ENCODE measurements around the gene UNC79. TPM values are rescaled to one million over a fixed set of nuclear protein-coding genes. Genes with fewer than 3 reads are reported as not detected.

Gene UNC79
- total RNA-seq, 4 donors from 2014 or later = 0.30 TPM; not detected in 3

DNA sequence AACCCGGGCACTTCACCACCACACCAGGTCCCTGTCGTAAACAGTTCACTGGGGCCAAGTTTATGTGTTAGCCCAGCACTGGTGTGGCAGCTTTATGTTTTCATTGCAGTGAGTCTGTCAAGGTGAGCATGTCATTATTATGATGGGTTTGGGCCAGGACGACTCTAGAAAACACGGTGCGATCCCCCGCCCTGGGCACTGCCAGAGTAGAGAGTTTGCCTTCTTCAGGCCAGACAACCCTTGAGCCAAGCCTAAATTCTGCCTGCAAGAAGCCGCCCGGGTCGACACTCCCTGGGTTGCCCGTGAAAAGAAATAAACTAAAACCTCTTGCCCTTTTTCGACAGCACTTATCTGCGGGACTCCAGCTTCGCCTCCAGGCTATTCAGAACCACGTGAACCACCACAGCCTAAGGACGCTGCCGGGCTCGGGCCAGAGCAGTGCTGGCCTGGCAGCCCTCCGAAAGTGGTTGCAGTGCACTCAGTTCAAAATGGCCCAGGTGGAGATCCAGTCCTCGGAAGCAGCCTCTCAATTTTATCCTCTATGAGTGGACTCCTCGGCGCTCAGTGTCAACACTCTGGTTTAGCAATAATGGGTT, 275.7 kb downstream of the UNC79 start:
- no peak overlapping the region for H3K4me3 ChIP-seq
- H3K36me3 ChIP-seq = no peaks in the 10 kb centered on the region
- TF ChIP-seq POLR2A (IDR thresholded peaks at IDR 0.05) (no peak), POLR2AphosphoS5 (IDR thresholded peaks at IDR 0.05) (no peak)
- TF ChIP-seq, protein P1, sequence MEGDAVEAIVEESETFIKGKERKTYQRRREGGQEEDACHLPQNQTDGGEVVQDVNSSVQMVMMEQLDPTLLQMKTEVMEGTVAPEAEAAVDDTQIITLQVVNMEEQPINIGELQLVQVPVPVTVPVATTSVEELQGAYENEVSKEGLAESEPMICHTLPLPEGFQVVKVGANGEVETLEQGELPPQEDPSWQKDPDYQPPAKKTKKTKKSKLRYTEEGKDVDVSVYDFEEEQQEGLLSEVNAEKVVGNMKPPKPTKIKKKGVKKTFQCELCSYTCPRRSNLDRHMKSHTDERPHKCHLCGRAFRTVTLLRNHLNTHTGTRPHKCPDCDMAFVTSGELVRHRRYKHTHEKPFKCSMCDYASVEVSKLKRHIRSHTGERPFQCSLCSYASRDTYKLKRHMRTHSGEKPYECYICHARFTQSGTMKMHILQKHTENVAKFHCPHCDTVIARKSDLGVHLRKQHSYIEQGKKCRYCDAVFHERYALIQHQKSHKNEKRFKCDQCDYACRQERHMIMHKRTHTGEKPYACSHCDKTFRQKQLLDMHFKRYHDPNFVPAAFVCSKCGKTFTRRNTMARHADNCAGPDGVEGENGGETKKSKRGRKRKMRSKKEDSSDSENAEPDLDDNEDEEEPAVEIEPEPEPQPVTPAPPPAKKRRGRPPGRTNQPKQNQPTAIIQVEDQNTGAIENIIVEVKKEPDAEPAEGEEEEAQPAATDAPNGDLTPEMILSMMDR (IDR thresholded peaks at IDR 0.05) = no peak
- H3K27me3 ChIP-seq = no peaks in the 10 kb centered on the region
- no peak overlapping the region for H3K27ac ChIP-seq
- WGBS = 88% methylated on average over 21 of the region's 21 CpGs
- no peaks in the 10 kb centered on the region for H3K4me1 ChIP-seq
- no peaks in the 10 kb centered on the region for H3K9me3 ChIP-seq
- DNase-seq (ENCODE audit: low spot score in 2 of 2) = no peak

DNA sequence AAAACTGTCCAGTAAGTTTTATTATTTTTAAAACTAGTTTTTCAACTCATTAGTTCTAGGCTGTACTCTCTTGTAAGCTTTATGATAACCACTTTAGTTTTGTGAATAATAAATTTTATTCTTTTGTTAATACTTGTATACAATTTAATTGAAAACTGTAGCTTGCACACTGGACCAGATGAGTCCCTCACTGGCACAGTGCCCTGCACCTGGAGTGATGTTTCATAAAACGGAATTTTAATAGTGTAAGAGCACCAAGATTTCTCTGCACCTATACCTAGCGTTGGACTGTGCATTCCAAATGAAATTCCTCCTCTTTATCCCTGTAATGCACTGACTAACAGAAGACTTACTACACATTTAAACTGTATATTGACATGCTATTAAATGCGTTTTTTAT, 276.7 kb downstream of the UNC79 start:
- 53% methylated on average over 3 of the region's 3 CpGs for WGBS
- DNase-seq (ENCODE audit: low spot score in 2 of 2) = no peak
- TF ChIP-seq EP300 (IDR thresholded peaks at IDR 0.05) (no peak), POLR2A (IDR thresholded peaks at IDR 0.05) (no peak), POLR2AphosphoS5 (IDR thresholded peaks at IDR 0.05) (no peak)
- TF ChIP-seq, protein P1 (IDR thresholded peaks at IDR 0.05) = no peak
- Histone ChIP-seq H3K9me3 (no peaks in the 10 kb centered on the region), H3K27ac (no peak overlapping the region), H3K4me1 (no peaks in the 10 kb centered on the region), H3K4me3 (no peak overlapping the region), H3K27me3 (no peaks in the 10 kb centered on the region), H3K36me3 (no peaks in the 10 kb centered on the region)

DNA sequence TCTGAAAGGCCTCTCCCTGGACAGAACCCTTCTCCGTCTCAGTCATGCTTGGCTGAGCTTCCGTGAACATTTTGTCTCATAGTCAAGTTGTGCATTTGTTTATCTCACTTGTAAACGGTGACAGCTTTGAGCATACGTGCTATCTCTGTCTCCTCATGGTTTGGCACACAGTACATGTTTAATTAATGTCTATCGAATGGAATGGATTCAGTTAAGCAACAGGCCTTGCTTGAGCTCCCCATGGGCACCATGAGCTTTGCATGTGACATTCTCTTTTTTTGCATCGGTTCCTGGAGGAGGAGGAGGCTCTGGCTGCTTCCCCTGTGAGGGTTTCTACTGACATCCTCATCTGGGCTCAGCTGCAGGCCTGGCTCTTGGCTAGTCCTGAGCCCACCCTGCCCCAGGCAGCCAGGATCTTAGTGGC, 277.6 kb downstream of the UNC79 start:
- Histone ChIP-seq H3K27ac (no peak overlapping the region), H3K27me3 (peaks cover 3% of the 10 kb centered on the region), H3K36me3 (no peaks in the 10 kb centered on the region), H3K4me3 (no peak overlapping the region), H3K4me1 (no peaks in the 10 kb centered on the region), H3K9me3 (no peaks in the 10 kb centered on the region)
- DNase-seq (ENCODE audit: low spot score in 2 of 2) = no peak
- 64% methylated on average over 5 of the region's 6 CpGs for WGBS
- TF ChIP-seq POLR2A (IDR thresholded peaks at IDR 0.05) (no peak), EP300 (IDR thresholded peaks at IDR 0.05) (no peak), POLR2AphosphoS5 (IDR thresholded peaks at IDR 0.05) (no peak)
- TF ChIP-seq, protein P1 (IDR thresholded peaks at IDR 0.05) = no peak

DNA sequence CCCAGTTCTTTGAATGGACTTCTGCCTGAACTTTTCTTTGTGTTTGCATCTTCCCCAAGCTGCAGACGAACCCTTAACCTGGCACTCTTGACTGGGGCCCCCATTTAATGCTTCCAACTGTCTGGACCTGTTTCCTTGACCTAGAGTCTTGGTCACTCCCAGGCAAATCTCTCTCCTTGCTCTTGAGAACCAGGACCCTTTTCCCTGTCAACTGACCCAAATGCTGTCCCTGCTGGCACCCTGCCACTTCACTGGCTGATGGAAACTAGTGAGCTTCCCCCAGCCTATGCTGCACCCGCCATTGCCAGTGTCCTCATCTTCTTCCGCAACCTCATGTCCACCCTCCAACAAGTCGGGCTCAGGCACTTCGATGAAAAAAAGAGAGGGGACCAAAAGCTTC, 278.1 kb downstream of the UNC79 start:
- Histone ChIP-seq H3K4me1 (no peaks in the 10 kb centered on the region), H3K9me3 (no peaks in the 10 kb centered on the region), H3K36me3 (no peaks in the 10 kb centered on the region), H3K27me3 (peaks cover 3% of the 10 kb centered on the region), H3K27ac (no peak overlapping the region), H3K4me3 (no peak overlapping the region)
- WGBS = 81% methylated on average over 5 of the region's 5 CpGs
- TF ChIP-seq EP300 (IDR thresholded peaks at IDR 0.05) (no peak), POLR2A (IDR thresholded peaks at IDR 0.05) (no peak), POLR2AphosphoS5 (IDR thresholded peaks at IDR 0.05) (no peak)
- TF ChIP-seq, protein P1 (IDR thresholded peaks at IDR 0.05) = no peak
- no peak for DNase-seq (ENCODE audit: low spot score in 2 of 2)

DNA sequence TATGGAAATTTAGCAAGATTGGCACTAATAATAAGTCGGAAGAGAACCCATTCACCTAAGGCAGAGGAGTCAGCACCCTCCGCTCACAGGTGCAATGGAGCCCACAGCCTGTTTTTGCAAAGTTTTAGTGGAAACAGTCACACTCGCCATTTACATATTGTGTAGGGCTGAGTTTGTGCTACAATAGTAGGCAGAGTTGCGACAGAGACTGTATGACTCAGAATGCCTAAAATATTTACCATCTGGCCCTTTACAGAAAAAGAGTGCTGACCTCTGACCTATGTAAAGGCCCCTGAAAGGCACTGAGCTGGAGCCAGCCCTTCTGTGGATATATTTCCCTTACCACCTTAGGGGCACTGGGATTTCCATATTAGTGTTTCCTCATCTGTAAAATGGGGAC, 278.5 kb downstream of the UNC79 start:
- H3K36me3 ChIP-seq = no peaks in the 10 kb centered on the region
- H3K27ac ChIP-seq = no peak overlapping the region
- DNase-seq (ENCODE audit: low spot score in 2 of 2) = no peak
- H3K4me1 ChIP-seq = no peaks in the 10 kb centered on the region
- H3K27me3 ChIP-seq = peaks cover 3% of the 10 kb centered on the region
- no peak overlapping the region for H3K4me3 ChIP-seq
- H3K9me3 ChIP-seq = no peaks in the 10 kb centered on the region
- TF ChIP-seq POLR2AphosphoS5 (IDR thresholded peaks at IDR 0.05) (no peak), POLR2A (IDR thresholded peaks at IDR 0.05) (no peak), EP300 (IDR thresholded peaks at IDR 0.05) (no peak)
- TF ChIP-seq, protein P1 (IDR thresholded peaks at IDR 0.05) = no peak
- WGBS = 76% methylated on average over 4 of the region's 4 CpGs
